Activated CD4-positive, alpha-beta T cell treated with anti-CD3 and anti-CD28 coated beads, Interleukin-2, amount 50 U/mL, for 4 hours (primary cell): ENCODE measurements around the gene GLRA2.

ENCODE experiments used
- DNase-seq, 2 experiments: peaks; one replicate each; pipeline ENCODE4 v3.0.0-alpha.2; 2020

The GLRA2 gene

GRCh38 chrX:14712096-14712495 is 182.8 kb downstream of the GLRA2 start:
- no peak for DNase-seq

DNA sequence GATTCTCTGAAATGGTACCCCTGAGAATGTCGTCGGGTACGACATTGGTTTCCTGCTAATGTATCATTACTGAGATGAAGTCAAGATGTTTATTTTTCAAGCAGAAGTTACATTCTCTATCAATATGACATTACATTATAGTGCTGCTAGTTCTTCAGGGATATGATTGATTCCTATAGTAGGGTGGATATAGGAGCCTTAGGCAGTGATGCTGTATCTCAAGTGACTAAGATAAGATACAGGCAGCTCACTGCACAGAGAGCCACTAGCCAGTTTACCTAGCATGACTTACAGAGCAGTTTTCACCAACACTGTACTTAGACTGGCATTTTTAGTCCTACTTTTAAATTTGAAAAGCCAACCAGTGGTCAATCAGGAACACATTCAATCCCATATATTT is 188.6 kb downstream of the GLRA2 start:
- DNase-seq: no peak

DNA sequence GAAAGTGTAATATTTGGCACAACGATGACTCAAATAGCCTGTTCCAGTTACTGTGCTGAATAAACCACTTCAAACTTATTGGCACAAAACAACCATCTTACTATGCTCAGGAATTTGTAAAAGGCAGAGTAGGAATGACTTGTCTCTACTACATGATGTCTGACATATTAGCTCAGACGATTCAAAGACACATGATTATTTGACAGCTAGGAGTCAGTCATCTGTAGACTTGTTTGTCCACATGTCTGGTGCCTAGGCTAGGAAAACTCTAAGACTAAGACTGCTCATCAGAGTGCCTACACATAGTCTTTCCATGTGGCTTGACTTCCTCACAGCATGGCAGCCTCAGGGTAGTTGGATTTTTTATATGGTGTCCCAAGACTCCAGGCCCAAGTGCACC is 189.1 kb downstream of the GLRA2 start:
- DNase-seq: no peak

DNA sequence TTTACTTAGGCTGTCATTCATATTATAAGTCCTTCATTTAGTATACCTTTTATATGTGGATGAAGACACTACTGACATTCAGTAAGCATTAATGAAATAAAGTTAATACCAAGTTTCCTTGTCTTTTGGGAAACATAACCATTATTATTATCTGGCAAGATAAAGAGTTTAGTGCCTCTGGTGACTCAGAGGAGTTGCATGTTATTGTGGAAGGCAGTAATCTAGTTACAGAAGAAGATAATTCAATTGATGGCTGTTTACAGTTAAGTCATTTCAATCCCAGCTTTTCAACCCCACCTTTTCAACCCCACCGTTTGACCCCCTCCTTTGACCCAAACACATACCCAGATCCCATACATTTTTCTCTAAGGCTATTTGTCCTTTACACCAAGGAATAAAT is 199.7 kb downstream of the GLRA2 start:
- no peak for DNase-seq

GRCh38 chrX:14738643-14739042 is 209.3 kb downstream of the GLRA2 start:
- no peak for DNase-seq

- DNase-seq: no peak
These were observed 224.1 kb downstream of the GLRA2 start for GRCh38 chrX:14753441-14753840.

- DNase-seq: no peak
These were observed 228.7 kb downstream of the GLRA2 start for GRCh38 chrX:14758029-14758491.

DNA sequence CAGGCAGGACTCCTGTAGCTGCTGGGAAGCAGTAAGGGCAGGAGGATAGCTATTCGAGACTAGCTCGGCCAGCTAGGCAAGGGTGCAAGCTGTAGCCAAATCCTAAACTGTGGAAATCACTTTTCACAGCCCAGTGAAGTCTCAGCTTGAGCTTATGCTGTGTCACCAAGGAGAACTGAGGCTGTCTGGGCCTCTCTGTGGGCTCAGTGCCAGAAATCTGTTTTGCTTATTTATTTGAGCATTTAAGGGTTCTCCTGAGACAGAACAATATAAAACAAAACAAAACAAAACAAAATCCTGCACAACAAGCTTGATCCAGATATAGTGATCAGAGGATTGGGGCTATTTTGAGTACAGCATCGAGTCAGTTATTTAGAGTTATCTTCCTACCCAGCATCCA is 246.1 kb downstream of the GLRA2 start:
- no peak for DNase-seq

GRCh38 chrX:14776901-14777300 is 247.6 kb downstream of the GLRA2 start:
- DNase-seq: no peak

DNA sequence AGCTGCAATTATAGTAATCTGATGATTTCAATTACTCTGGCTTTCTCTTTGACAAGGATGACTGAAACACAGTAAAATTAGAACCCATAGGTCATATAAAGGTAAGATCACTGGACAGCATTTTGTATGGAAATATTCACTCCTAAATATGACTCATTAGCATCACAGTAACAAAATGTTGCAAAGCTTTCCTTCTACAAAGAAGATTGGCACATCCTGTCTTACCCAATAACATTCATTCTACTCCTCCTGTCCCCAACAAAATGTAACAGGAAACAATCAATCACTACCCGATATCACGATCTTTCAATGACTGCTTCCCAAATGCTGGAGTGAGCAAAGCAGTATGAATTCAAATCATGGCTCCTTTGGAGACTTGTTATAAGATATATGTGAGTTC is 248.2 kb downstream of the GLRA2 start:
- no peak for DNase-seq

DNA sequence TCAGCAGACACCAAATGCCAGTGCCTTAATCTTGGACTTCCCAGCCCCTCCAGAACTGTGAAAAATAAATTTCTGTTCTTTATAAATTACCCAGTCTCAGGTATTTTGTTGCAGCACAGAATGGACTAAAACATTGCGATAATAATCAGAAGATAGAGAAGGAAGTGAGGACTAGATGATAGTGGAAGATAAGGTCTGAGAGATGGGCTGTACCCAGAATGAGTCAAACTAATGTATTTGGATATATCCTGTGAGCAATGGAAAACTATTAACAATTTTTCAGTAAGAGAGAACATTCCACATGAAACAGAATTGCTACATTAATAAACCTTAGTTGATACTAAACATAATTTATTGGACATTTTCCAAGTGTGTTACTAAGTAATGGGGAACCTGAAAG is 250.2 kb downstream of the GLRA2 start:
- no peak for DNase-seq
